Choroid plexus epithelial cell (primary cell): ENCODE data around the gene UGT1A7.

Experiments
- DNase-seq: peaks from one replicate; pipeline ENCODE4 v3.0.0-alpha.2; 2010; ENCODE audit warnings: low read depth
- H3K4me3 ChIP-seq: 2 replicates; pipeline ENCODE4 v1.5.1; 2011; ENCODE audit warnings: low read depth, mild to moderate bottlenecking, control low read depth, low read length, moderate library complexity
- TF ChIP-seq, protein P1 (sequence below): conservative IDR thresholded peaks from 2 replicates; pipeline ENCODE4 v1.5.1; 2011; ENCODE audit warnings: low read depth, mild to moderate bottlenecking, control low read depth, inconsistent platforms, low read length, moderate library complexity

UGT1A7 gene

DNA sequence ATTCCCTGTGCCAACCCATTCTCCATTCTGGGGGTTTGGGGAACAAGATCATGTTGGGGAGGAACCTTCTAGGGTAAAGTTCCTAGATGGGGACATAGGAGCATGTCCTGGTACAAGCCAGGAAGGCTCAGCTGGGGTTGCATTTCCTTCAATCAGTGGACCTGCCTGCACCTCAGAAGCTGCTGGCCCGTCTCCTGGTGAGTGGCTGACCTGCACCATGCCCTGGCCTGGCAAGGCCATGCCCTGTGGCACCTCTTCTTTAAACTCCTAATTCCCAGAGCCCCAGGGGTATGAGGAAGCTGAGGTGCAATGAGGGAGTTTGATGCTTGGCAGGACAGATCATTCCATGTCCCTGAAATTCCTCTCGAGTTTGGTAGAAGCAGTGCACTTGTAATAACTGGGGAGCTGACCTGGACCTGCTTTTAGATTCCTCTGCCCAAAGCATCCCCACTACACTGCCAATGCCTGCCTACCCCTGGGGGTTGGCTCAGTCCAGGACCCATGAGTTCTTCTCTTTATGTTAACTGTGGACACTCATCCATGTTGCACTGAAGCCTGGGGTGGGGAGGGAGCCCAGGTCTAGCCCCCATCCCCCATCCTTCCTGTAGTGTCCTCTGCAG lies 121.7 kb downstream of the UGT1A7 start:
- no peak overlapping the region for H3K4me3 ChIP-seq
- TF ChIP-seq, protein P1, sequence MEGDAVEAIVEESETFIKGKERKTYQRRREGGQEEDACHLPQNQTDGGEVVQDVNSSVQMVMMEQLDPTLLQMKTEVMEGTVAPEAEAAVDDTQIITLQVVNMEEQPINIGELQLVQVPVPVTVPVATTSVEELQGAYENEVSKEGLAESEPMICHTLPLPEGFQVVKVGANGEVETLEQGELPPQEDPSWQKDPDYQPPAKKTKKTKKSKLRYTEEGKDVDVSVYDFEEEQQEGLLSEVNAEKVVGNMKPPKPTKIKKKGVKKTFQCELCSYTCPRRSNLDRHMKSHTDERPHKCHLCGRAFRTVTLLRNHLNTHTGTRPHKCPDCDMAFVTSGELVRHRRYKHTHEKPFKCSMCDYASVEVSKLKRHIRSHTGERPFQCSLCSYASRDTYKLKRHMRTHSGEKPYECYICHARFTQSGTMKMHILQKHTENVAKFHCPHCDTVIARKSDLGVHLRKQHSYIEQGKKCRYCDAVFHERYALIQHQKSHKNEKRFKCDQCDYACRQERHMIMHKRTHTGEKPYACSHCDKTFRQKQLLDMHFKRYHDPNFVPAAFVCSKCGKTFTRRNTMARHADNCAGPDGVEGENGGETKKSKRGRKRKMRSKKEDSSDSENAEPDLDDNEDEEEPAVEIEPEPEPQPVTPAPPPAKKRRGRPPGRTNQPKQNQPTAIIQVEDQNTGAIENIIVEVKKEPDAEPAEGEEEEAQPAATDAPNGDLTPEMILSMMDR: no peak
- DNase-seq: no peak

DNA sequence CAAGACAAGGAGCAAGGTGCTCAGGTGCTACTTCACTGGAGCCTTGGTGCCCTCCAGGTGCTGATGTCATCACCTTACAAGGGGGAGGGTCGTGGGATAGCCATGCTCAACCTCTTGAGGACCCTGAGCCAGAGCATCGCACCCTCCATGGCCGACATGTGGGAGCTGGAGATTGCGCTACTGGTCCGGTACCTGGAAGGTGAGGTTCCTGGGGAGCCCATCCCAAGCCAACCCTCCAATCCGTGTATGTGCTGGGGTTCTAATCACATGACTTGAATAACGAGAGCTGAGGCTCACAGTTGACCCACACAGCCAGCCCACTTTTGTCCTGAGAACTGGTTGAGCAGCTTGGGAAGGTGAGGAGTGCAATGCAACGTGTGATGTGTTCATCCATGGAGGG lies 122.3 kb downstream of the UGT1A7 start:
- TF ChIP-seq, protein P1: no peak
- DNase-seq: no peak

DNA sequence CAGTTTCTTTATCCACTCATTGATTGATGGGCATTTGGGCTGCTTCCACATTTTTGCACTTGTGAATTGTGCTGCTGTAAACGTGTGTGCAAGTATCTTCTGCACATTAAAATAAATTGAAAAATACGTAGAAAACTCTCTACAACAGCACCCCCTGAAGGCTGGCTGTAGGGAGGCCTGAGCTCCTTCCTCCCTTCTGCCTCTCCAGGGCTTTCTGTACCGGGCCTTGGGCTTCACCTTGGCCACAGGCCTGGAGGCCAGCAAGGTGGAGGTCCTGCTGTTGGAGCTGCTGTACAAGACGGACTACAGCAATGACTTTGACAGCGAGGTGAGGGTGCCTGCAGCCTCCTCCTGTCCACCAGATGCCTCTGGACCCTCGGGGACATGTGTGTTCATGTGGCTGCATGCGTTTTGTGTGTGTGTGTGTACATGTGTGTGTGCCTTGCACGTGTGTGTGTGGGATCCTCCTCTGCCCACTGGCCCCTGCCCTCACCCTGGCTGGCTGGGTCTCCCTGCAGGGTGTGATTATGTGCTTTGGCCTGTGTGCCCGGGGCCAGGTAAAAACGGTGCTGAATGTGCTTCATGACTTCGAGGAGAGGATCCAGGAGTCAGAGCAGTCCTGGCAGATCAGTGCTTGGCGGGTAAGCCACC lies 125.6 kb downstream of the UGT1A7 start:
- TF ChIP-seq, protein P1: peak; percentile 23
- DNase-seq: no peak
- H3K4me3 ChIP-seq: no peak overlapping the region

More for the DNA sequence above, 122.3 kb downstream of the UGT1A7 start:
- H3K4me3 ChIP-seq: no peak overlapping the region

DNA sequence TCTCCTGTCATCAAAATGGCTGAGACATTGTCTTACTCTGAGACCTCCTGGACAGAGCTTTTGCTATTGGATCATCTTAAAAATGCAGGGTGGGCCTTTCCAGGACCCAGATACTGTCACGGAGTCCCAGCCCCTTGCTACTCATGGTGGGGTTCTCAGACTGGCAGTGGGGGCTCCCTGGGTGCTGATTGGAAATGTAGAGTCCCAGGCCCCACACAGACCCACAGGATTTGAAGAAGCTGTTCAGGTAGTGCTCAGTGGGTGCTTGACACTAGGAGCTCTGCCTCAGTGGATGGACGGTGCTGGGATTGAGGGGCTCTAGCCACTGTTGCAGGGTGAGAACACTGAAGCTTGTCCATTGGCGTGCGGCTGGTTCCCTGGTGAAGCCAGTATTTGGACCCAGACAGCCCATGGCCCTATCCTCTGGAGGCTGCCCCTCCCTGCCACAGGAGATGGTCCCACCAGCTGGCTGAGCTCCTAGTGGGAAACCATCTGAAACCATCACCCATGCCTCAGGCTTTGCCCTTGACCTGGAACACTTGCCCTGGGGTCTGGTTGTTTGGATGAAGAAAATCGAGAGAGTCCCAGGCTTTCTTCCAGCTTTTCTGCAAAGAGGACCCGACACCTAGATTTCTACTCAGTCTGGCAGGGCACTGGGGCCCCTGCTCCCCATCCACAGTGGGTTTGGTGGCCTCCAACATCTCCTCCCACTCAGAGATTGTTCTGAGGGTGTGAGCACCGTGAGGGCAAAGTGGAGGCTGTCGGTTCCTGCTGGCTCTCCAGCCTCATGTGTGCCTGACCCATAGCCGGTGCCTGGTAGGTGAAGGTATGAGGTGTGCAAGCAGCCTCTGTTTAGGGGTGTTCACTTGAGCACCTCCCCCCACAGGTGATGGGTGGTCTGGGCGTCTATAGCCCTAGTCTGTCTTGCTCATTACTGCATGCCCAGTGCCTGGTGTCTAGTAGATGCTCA lies 126.5 kb downstream of the UGT1A7 start:
- no peak overlapping the region for H3K4me3 ChIP-seq
- no peak for DNase-seq

DNA sequence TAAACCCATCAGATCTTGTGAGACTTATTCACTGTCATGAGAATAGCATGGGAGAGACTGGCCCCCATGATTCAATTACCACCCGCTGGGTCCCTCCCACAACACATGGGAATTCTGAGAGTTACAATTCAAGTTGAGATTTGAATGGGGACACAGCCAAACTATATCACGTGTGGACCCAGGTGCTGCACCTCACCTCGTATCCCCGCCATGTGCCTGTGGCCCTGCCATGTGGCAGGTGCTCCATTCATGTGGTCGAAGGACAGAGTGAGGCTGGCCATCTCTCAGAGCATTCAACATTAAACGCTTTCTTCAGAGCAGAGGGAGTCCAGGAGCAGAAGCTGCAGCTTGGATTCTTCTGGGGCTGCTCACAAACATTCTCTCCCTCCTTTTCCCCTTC lies 128.7 kb downstream of the UGT1A7 start:
- H3K4me3 ChIP-seq: no peak overlapping the region
- no peak for DNase-seq
- TF ChIP-seq, protein P1: no peak

More for the DNA sequence above, 126.5 kb downstream of the UGT1A7 start:
- TF ChIP-seq, protein P1: no peak

DNA sequence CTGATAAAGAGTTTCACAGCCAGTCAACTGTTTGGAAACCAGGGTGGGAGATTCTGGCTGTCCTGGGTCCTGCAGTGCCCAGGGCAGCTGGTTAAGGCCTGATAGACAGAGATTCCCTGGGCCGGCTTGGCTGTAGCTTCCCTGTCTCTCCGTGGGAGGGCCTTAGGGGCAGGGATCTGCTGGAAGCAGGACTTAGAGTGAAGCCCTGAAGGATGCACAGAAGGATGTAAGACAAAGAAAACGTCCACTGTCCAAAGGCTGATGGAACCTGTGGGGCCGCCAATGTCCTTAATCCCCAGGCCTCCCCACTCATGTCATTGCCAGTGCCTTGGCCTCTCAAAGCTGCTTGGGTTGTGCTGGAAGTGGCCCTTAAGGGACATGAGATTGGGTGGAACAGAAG lies 129.4 kb downstream of the UGT1A7 start:
- TF ChIP-seq, protein P1: no peak
- DNase-seq: no peak
- H3K4me3 ChIP-seq: no peak overlapping the region
